ENCODE data around the gene GRID1. TPM values are rescaled to one million over a fixed set of nuclear protein-coding genes. Genes with fewer than 3 reads are reported as not detected.

The GRID1 gene
- polyA plus RNA-seq, 1 of the 3 experiments (the other 2 are of a cell fraction), result 0.13 TPM

- 17% methylated on average over 3 of the region's 4 CpGs for WGBS (ENCODE audit: low lambda C conversion rate)
- DNase-seq, result peak; percentile 3
- TF ChIP-seq FOXJ3 (CRISPR knock-in tag; IDR thresholded peaks at IDR 0.05), result no peak
- TF ChIP-seq TEAD4 (IDR thresholded peaks at IDR 0.05; ENCODE audit: borderline replicate concordance, insufficient read depth), result no peak
- no peak for TF ChIP-seq SIN3A (IDR thresholded peaks at IDR 0.05; ENCODE audit: borderline replicate concordance, low read depth, low read length)
- no peak for TF ChIP-seq FOSL2 (IDR thresholded peaks at IDR 0.05; ENCODE audit: borderline replicate concordance, low read depth)
- TF ChIP-seq RCOR1 (IDR thresholded peaks at IDR 0.05; ENCODE audit: low read length), result no peak
- no peak for TF ChIP-seq ZBTB33 (IDR thresholded peaks at IDR 0.05; ENCODE audit: borderline replicate concordance, low read depth)
- TF ChIP-seq GABPA (IDR thresholded peaks at IDR 0.05; ENCODE audit: low read depth), result no peak
- TF ChIP-seq GATA2 (CRISPR knock-in tag; IDR thresholded peaks at IDR 0.05), result no peak
- no peak for TF ChIP-seq RAD21 (IDR thresholded peaks at IDR 0.05; ENCODE audit: low read length)
- no peak for TF ChIP-seq NFIC (IDR thresholded peaks at IDR 0.05; ENCODE audit: borderline replicate concordance)
- TF ChIP-seq POLR2AphosphoS5 (IDR thresholded peaks at IDR 0.05; ENCODE audit: low read depth, low read length), result no peak
- TF ChIP-seq ELF1 (IDR thresholded peaks at IDR 0.05), result no peak
- Histone ChIP-seq H3K36me3 (replicated peaks in 1 of 2; ENCODE audit: control insufficient read depth in 1 of 2, insufficient read depth in 2 of 2, low read length in 1 of 2) (no peaks in the 10 kb centered on the region), H3K4me1 (ENCODE audit: control insufficient read depth in 1 of 2, insufficient read depth in 2 of 2, low read depth in 1 of 2, low read length in 1 of 2) (peaks cover 0 to 65% of the 10 kb centered on the region in 2 experiments; a peak in 2 of 4 replicates), H3F3A (replicated peaks; ENCODE audit: insufficient read depth) (no peaks in the 10 kb centered on the region), H3K4me3 (ENCODE audit: low read depth in 2 of 2, low read length in 1 of 2) (no peak overlapping the region), H3K9me2 (no peaks in the 10 kb centered on the region), H3K27me3 (ENCODE audit: insufficient read depth) (no peaks in the 10 kb centered on the region), H3K4me2 (no peak overlapping the region), H3K9ac (no peak overlapping the region), H4K20me1 (ENCODE audit: insufficient read depth) (no peaks in the 10 kb centered on the region), H3K79me2 (ENCODE audit: insufficient read depth) (no peaks in the 10 kb centered on the region), H3K27ac (ENCODE audit: low read depth in 2 of 2, low read length in 1 of 2) (no peak overlapping the region), H3K9me3 (no peaks in the 10 kb centered on the region), H2AFZ (ENCODE audit: low read depth) (no peak overlapping the region)
- ChIA-PET POLR2A (no interaction called here), CTCF (interaction anchor here (0.8 to 2.6 kb wide), 5 partner anchors 12 to 470 kb away, joined by 3 to 13 read pairs (median 3); no protein-coding TSS in a partner anchor)
Measured at GRCh38 chr10:86256690-86257315, 109.8 kb downstream of the GRID1 start.

GRCh38 chr10:86255405-86256251 is 111.0 kb downstream of the GRID1 start:
- Histone ChIP-seq H3K36me3 (replicated peaks in 1 of 2; ENCODE audit: control insufficient read depth in 1 of 2, insufficient read depth in 2 of 2, low read length in 1 of 2) (no peaks in the 10 kb centered on the region), H3K9me2 (no peaks in the 10 kb centered on the region), H3K4me2 (no peak overlapping the region), H3K4me1 (ENCODE audit: control insufficient read depth in 1 of 2, insufficient read depth in 2 of 2, low read depth in 1 of 2, low read length in 1 of 2) (peaks cover 0 to 66% of the 10 kb centered on the region in 2 experiments; a peak in 2 of 4 replicates), H3K9me3 (no peaks in the 10 kb centered on the region), H3K9ac (no peak overlapping the region), H3K27me3 (ENCODE audit: insufficient read depth) (no peaks in the 10 kb centered on the region), H3K27ac (ENCODE audit: low read depth in 2 of 2, low read length in 1 of 2) (no peak overlapping the region), H3K79me2 (ENCODE audit: insufficient read depth) (no peaks in the 10 kb centered on the region), H3F3A (replicated peaks; ENCODE audit: insufficient read depth) (no peaks in the 10 kb centered on the region), H2AFZ (ENCODE audit: low read depth) (no peak overlapping the region), H4K20me1 (ENCODE audit: insufficient read depth) (no peaks in the 10 kb centered on the region), H3K4me3 (ENCODE audit: low read depth in 2 of 2, low read length in 1 of 2) (no peak overlapping the region)
- peak; percentile 15 for DNase-seq
- POLR2A ChIA-PET, result no interaction called here
- CTCF ChIA-PET, result interaction anchor here (0.9 to 2.6 kb wide), 4 partner anchors 10 to 155 kb away, joined by 3 to 13 read pairs (median 6); no protein-coding TSS in a partner anchor
- 41% methylated on average over 10 of the region's 14 CpGs for WGBS (ENCODE audit: low lambda C conversion rate)
- TF ChIP-seq, protein P1, sequence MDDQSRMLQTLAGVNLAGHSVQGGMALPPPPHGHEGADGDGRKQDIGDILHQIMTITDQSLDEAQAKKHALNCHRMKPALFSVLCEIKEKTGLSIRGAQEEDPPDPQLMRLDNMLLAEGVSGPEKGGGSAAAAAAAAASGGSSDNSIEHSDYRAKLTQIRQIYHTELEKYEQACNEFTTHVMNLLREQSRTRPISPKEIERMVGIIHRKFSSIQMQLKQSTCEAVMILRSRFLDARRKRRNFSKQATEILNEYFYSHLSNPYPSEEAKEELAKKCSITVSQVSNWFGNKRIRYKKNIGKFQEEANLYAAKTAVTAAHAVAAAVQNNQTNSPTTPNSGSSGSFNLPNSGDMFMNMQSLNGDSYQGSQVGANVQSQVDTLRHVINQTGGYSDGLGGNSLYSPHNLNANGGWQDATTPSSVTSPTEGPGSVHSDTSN (IDR thresholded peaks at IDR 0.05), result no peak
- TF ChIP-seq TCF12 (IDR thresholded peaks at IDR 0.05) (no peak), NFIC (IDR thresholded peaks at IDR 0.05; ENCODE audit: borderline replicate concordance) (no peak), MEF2A (IDR thresholded peaks at IDR 0.05; ENCODE audit: borderline replicate concordance, low read depth) (no peak), GATA2 (CRISPR knock-in tag; IDR thresholded peaks at IDR 0.05) (no peak), SIN3A (IDR thresholded peaks at IDR 0.05; ENCODE audit: borderline replicate concordance, low read depth, low read length) (no peak), RAD21 (IDR thresholded peaks at IDR 0.05; ENCODE audit: low read length) (no peak), FOXM1 (IDR thresholded peaks at IDR 0.05; ENCODE audit: low read depth) (no peak), ZBTB33 (IDR thresholded peaks at IDR 0.05; ENCODE audit: borderline replicate concordance, low read depth) (no peak)
